GM18858 (cell line): ENCODE data around the gene CXorf49B.
"Not testable (repeated sequence)": the region's sequence is repeated elsewhere in the genome, so short reads cannot be mapped to it uniquely, and the experiment has no call there.

ENCODE experiments used
- ATAC-seq: cut with Tn5 transposase; IDR thresholded peaks from one replicate; pipeline ENCODE4 v1.9.1; 2021; ENCODE audit not compliant: unreplicated experiment

The CXorf49B gene

GRCh38 chrX:71763049-71763448 lies at the start of gene CXorf49B:
CXorf49B (plus strand) TSS chrX:71763349; CDS start chrX:71763424, 75 bp downstream.
- not testable (repeated sequence) for ATAC-seq

GRCh38 chrX:71714064-71714463 lies 49.1 kb upstream of the CXorf49B start:
- ATAC-seq: not testable (repeated sequence)

- not testable (repeated sequence) for ATAC-seq
Measured at GRCh38 chrX:71715551-71715950, 47.6 kb upstream of the CXorf49B start.

- not testable (repeated sequence) for ATAC-seq
Measured at GRCh38 chrX:71716323-71716722, 46.8 kb upstream of the CXorf49B start.

GRCh38 chrX:71718185-71718584 lies 45.0 kb upstream of the CXorf49B start, which contains the start of gene CXorf49:
CXorf49 (minus strand) TSS chrX:71718285; CDS start chrX:71718151, 134 bp downstream.
- ATAC-seq: not testable (repeated sequence)

- ATAC-seq: not testable (repeated sequence)
Measured at GRCh38 chrX:71719195-71719594, 44.0 kb upstream of the CXorf49B start.

GRCh38 chrX:71720289-71720886 lies 42.8 kb upstream of the CXorf49B start:
- ATAC-seq: not testable (repeated sequence)

- ATAC-seq: not testable (repeated sequence)
Measured at GRCh38 chrX:71760688-71761281, 2.4 kb upstream of the CXorf49B start.

- ATAC-seq: not testable (repeated sequence)
Measured at GRCh38 chrX:71764832-71765231, 1.7 kb downstream of the CXorf49B start.

- ATAC-seq: not testable (repeated sequence)
Measured at GRCh38 chrX:71765613-71766012, 2.5 kb downstream of the CXorf49B start.

- ATAC-seq: not testable (repeated sequence)
Measured at GRCh38 chrX:71767134-71767533, 4.0 kb downstream of the CXorf49B start.

GRCh38 chrX:71778322-71778721 lies 15.2 kb downstream of the CXorf49B start:
- not testable (repeated sequence) for ATAC-seq

GRCh38 chrX:71782225-71782949 lies 19.2 kb downstream of the CXorf49B start:
- ATAC-seq: not testable (repeated sequence)

GRCh38 chrX:71782950-71783299 lies 19.8 kb downstream of the CXorf49B start:
- ATAC-seq: not testable (repeated sequence)

- ATAC-seq: not testable (repeated sequence)
Measured at GRCh38 chrX:71783569-71784347, 20.6 kb downstream of the CXorf49B start.

GRCh38 chrX:71784348-71784983 lies 21.3 kb downstream of the CXorf49B start:
- ATAC-seq: not testable (repeated sequence)

GRCh38 chrX:71806450-71806849 lies 43.3 kb downstream of the CXorf49B start:
- ATAC-seq: not testable (repeated sequence)

GRCh38 chrX:71809886-71810285 lies 46.7 kb downstream of the CXorf49B start:
- no peak for ATAC-seq

- no peak for ATAC-seq
Measured at GRCh38 chrX:71814123-71814912, 51.2 kb downstream of the CXorf49B start.
